Measurements from ENCODE around the gene DLK2.

- TF ChIP-seq CTCF (IDR thresholded peaks at IDR 0.05 in 4 of 5, conservative IDR thresholded peaks at IDR 0.05 in 1 of 5) (no peak), POLR2A (IDR thresholded peaks at IDR 0.05) (no peak)
Observed at GRCh38 chr6:43457643-43458042, 2.3 kb upstream of the DLK2 start.
